Ovary (tissue), 3 donors: ENCODE results near the gene BCL2L13.

Source experiments
- POLR2A ChIP-seq: fragments of 450-650 bp; IDR thresholded peaks from one replicate; pipeline ENCODE4 v1.6.1; 2017; ENCODE audit warnings: antibody characterized with exemption, mild to moderate bottlenecking, moderate library complexity
- TF ChIP-seq, protein P1 (sequence below), 3 donors: fragments of 450-650 bp in 2 of 3; fragments of 200-600 bp in 1 of 3; IDR thresholded peaks; one replicate each; pipeline versions ENCODE4 v1.5.1 to v1.8.0; 2016 to 2022; ENCODE audit warnings: antibody characterized with exemption in 3 of 3, mild to moderate bottlenecking in 1 of 3
- donor health status: DM: no; HTN: no; CAD: no.

- TF ChIP-seq, protein P1, sequence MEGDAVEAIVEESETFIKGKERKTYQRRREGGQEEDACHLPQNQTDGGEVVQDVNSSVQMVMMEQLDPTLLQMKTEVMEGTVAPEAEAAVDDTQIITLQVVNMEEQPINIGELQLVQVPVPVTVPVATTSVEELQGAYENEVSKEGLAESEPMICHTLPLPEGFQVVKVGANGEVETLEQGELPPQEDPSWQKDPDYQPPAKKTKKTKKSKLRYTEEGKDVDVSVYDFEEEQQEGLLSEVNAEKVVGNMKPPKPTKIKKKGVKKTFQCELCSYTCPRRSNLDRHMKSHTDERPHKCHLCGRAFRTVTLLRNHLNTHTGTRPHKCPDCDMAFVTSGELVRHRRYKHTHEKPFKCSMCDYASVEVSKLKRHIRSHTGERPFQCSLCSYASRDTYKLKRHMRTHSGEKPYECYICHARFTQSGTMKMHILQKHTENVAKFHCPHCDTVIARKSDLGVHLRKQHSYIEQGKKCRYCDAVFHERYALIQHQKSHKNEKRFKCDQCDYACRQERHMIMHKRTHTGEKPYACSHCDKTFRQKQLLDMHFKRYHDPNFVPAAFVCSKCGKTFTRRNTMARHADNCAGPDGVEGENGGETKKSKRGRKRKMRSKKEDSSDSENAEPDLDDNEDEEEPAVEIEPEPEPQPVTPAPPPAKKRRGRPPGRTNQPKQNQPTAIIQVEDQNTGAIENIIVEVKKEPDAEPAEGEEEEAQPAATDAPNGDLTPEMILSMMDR (IDR thresholded peaks at IDR 0.05) = no peak
- TF ChIP-seq POLR2A = no peak
These were observed 450 bp upstream of the BCL2L13 start for GRCh38 chr22:17638182-17638431.
